IgD-negative memory B cell (primary cell): ENCODE data around the gene TJP1. TPM values are rescaled to one million over a fixed set of nuclear protein-coding genes. Genes with fewer than 3 reads are reported as not detected.
"Not testable (repeated sequence)": the region's sequence is repeated elsewhere in the genome, so short reads cannot be mapped to it uniquely, and the experiment has no call there.

Source experiments
- H3K27ac Mint-ChIP-seq, 3 donors: one replicate each; pipeline ENCODE4 v1.8.0; 2020 to 2022; ENCODE audit warnings: mild to moderate bottlenecking in 3 of 3, mixed read lengths in 3 of 3, moderate library complexity in 1 of 3
- H3K27me3 Mint-ChIP-seq: one replicate; pipeline ENCODE4 v1.8.0; 2021; ENCODE audit warnings: mixed read lengths
- H3K36me3 Mint-ChIP-seq: one replicate; pipeline ENCODE4 v1.8.0; 2020; ENCODE audit warnings: mild to moderate bottlenecking, mixed read lengths
- H3K4me1 Mint-ChIP-seq, 3 donors: one replicate each; pipeline ENCODE4 v1.8.0; 2020 to 2022; ENCODE audit warnings: mixed read lengths in 3 of 3, mild to moderate bottlenecking in 1 of 3
- H3K4me3 Mint-ChIP-seq, 4 donors: one replicate each; pipeline ENCODE4 v1.8.0; 2020 to 2022; ENCODE audit warnings: mild to moderate bottlenecking in 4 of 4, mixed read lengths in 4 of 4, moderate library complexity in 3 of 4
- H3K9me3 Mint-ChIP-seq, 3 donors: one replicate each; pipeline ENCODE4 v1.8.0; 2020 to 2021; ENCODE audit warnings: mixed read lengths in 3 of 3, mild to moderate bottlenecking in 1 of 3
- polyA plus RNA-seq: library from polyadenylated mRNA; unstranded; fragments of 300-500 nt; fragmentation: Illumina TruSeq; gene quantifications from one replicate; pipeline ENCODE4 v1.2.3, GENCODE V29; 2021

TJP1 gene
- polyA plus RNA-seq, 1 donor from 2014 or later, result not detected

- H3K36me3 Mint-ChIP-seq, result peaks cover 2% of the 10 kb centered on the region
- no peaks in the 10 kb centered on the region for H3K9me3 Mint-ChIP-seq
- no peak overlapping the region for H3K4me3 Mint-ChIP-seq
- H3K27ac Mint-ChIP-seq, result no peak overlapping the region
- H3K27me3 Mint-ChIP-seq, result peaks cover 2% of the 10 kb centered on the region
- no peaks in the 10 kb centered on the region for H3K4me1 Mint-ChIP-seq
Measured at GRCh38 chr15:29770796-29771195, 51.5 kb downstream of the TJP1 start.

DNA sequence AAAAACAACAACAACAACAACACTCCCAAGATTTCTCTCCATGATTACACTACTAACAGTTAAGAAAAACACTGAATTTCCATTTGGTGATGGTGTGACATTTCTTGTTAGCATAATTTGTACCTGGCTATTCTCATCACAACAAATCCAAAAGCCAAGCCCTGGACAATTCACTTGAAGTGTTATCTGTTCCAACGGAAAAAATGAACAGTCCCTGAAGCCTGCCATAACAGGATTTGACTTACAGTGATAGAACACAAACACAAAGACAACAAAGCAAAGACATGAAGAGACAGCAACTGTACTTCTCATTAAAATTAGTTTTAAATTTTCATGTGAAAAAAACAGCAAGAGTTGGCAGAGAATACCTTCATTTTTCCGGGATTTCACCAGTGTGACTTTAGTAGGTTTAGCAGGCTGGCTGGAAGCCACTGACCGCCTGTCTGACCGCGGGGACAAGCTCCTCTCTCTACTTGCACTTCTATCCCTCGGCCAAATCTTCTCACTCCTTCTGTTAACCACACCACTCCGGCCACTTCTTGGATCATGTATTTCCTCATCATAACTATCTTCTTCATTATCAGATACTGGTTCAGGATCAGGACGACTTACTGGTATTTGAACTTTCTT is 56.3 kb downstream of the TJP1 start:
- H3K36me3 Mint-ChIP-seq, result no peaks in the 10 kb centered on the region
- H3K27me3 Mint-ChIP-seq, result no peaks in the 10 kb centered on the region
- H3K27ac Mint-ChIP-seq, result no peak overlapping the region
- H3K4me3 Mint-ChIP-seq, result no peak overlapping the region
- no peaks in the 10 kb centered on the region for H3K4me1 Mint-ChIP-seq
- peaks cover 0 to 3% (median 0%) of the 10 kb centered on the region in 3 donors for H3K9me3 Mint-ChIP-seq

DNA sequence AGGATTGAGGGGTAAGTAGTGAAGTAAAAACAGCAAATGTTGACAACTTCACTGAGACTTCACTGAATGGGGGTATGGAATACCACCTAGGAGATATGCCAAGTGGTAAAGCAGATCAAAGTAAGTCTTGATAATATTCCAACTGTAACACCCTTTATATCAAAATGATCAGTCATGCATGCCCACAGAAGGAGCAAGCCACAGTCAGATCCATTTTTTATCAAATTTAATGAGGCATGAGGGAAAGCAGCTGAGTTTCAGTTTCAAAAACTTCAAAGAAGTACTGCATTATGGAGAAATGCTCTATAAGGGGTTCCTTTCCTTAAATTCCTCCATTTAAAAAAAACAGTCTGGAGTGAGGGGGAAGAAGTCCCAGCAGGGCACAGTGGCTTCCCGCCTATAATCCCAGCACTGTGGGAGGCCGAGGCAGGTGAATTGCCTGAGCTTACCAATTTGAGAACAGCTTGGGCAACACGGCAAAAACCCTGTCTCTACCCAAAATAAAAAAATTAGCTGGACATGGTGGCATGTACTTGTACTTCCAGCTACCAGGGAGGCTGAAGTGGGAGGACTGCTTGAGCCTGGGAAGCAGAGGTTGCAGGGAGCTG is 56.9 kb downstream of the TJP1 start:
- no peaks in the 10 kb centered on the region for H3K4me1 Mint-ChIP-seq
- no peak overlapping the region for H3K27ac Mint-ChIP-seq
- no peaks in the 10 kb centered on the region for H3K27me3 Mint-ChIP-seq
- peaks cover 0 to 3% (median 0%) of the 10 kb centered on the region in 3 donors for H3K9me3 Mint-ChIP-seq
- H3K36me3 Mint-ChIP-seq, result no peaks in the 10 kb centered on the region
- H3K4me3 Mint-ChIP-seq, result no peak overlapping the region

DNA sequence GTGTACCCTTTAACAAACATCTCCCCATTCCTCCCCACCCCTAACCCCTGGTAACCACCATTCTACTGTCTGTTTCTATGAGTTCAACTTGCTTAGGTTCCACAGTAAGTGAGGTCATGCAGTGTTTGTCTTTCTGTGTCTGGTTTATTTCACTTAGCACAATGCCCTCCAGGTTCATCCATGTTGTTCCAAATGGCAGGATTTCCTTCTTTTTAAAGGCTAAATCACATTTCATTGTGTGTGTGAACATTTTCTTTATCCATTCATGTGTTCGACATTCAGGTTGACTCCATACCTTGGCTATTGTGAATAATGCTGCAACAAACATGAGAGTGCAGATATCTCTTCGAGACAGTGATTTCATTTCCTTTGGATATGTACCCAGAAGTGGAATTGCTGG is 62.7 kb downstream of the TJP1 start:
- Mint-ChIP-seq H3K36me3 (no peaks in the 10 kb centered on the region), H3K27ac (no peak overlapping the region), H3K4me3 (no peak overlapping the region), H3K9me3 (peaks cover 0 to 3% (median 2%) of the 10 kb centered on the region in 3 donors), H3K27me3 (peaks cover 2% of the 10 kb centered on the region), H3K4me1 (peaks cover 0 to 4% (median 0%) of the 10 kb centered on the region in 3 donors)

DNA sequence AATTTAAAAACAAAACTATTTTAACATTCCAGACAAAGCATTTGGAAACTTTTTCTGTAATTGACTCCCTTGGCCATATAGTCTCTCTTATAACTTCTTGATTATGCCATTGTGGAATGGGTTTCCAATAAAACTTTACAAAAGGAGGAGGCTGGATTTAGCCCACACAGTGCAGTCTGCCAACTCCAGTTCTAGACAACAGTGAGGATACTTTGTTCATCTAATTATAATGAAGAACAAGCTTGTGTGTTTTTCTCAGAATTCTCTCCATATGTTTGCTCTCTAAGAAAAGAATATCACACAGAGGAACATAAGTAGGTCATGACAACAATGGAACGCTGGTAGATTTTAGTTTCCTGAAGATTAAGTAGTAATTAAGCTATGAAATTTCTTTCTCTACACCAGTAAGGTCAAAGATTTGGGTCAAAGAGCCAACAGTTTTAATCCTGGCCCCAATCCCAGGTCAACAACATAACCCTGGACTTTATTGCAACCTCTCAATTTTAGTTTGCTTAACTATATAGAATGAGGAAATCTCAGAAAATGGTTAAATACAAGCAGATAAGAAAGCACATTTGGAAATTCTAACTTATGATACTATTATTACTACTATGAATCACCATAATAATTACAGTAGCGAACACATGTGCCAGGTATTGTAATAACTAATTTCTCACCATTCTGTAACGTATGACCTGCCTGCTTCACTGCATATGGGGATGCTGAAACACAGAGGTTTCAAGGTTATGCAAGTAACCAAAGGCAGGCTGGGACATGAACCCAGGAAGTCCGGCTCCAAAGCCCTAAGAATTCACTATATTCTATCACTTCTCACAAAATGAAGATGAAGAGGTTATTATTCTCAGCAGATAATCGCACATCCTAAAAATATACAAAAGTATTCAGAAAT is 65.7 kb downstream of the TJP1 start:
- Mint-ChIP-seq H3K4me3 (no peak overlapping the region), H3K36me3 (no peaks in the 10 kb centered on the region), H3K4me1 (peaks cover 0 to 8% (median 0%) of the 10 kb centered on the region in 3 donors), H3K9me3 (peaks cover 2 to 3% (median 2%) of the 10 kb centered on the region in 3 donors), H3K27me3 (peaks cover 3% of the 10 kb centered on the region), H3K27ac (no peak overlapping the region)

DNA sequence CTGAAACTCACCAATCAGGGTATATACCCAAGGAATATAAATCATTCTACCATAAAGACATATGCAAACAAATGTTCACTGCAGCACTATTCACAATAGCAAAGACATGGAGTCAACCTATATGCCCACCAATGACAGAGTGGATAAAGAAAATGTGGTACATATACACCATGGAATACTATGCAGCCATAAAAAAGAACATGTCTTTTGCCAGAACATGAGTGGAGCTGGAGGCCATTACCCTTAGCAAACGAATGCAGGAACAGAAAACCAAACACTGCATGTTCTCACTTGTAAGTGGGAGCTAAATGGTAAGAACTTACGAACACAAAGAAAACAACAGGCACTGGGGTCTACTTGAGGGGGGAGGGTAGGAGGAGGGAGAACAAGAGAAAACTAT is 68.3 kb downstream of the TJP1 start:
- H3K4me3 Mint-ChIP-seq, H3K27ac Mint-ChIP-seq, H3K27me3 Mint-ChIP-seq, H3K36me3 Mint-ChIP-seq, H3K4me1 Mint-ChIP-seq, H3K9me3 Mint-ChIP-seq: not testable (repeated sequence)

- peaks cover 7% of the 10 kb centered on the region for H3K27me3 Mint-ChIP-seq
Measured at GRCh38 chr15:29753506-29753905, 68.8 kb downstream of the TJP1 start.

GRCh38 chr15:29750754-29751153 is 71.5 kb downstream of the TJP1 start:
- no peak overlapping the region for H3K27ac Mint-ChIP-seq
- H3K36me3 Mint-ChIP-seq, result no peaks in the 10 kb centered on the region
- peaks cover 0 to 2% (median 0%) of the 10 kb centered on the region in 3 donors for H3K9me3 Mint-ChIP-seq
- no peak overlapping the region for H3K4me3 Mint-ChIP-seq
- H3K4me1 Mint-ChIP-seq, result peaks cover 0 to 5% (median 0%) of the 10 kb centered on the region in 3 donors
- peaks cover 7% of the 10 kb centered on the region for H3K27me3 Mint-ChIP-seq

More at GRCh38 chr15:29753506-29753905, 68.8 kb downstream of the TJP1 start:
- Mint-ChIP-seq H3K36me3 (no peaks in the 10 kb centered on the region), H3K4me1 (peaks cover 0 to 9% (median 0%) of the 10 kb centered on the region in 3 donors), H3K4me3 (no peak overlapping the region), H3K9me3 (peaks cover 0 to 2% (median 0%) of the 10 kb centered on the region in 3 donors), H3K27ac (no peak overlapping the region)

- no peaks in the 10 kb centered on the region for H3K36me3 Mint-ChIP-seq
- peaks cover 7% of the 10 kb centered on the region for H3K27me3 Mint-ChIP-seq
- H3K27ac Mint-ChIP-seq, result no peak overlapping the region
- peaks cover 0 to 2% (median 0%) of the 10 kb centered on the region in 3 donors for H3K9me3 Mint-ChIP-seq
- H3K4me1 Mint-ChIP-seq, result peaks cover 0 to 5% (median 0%) of the 10 kb centered on the region in 3 donors
- no peak overlapping the region for H3K4me3 Mint-ChIP-seq
Measured at GRCh38 chr15:29749365-29750086, 72.7 kb downstream of the TJP1 start.

DNA sequence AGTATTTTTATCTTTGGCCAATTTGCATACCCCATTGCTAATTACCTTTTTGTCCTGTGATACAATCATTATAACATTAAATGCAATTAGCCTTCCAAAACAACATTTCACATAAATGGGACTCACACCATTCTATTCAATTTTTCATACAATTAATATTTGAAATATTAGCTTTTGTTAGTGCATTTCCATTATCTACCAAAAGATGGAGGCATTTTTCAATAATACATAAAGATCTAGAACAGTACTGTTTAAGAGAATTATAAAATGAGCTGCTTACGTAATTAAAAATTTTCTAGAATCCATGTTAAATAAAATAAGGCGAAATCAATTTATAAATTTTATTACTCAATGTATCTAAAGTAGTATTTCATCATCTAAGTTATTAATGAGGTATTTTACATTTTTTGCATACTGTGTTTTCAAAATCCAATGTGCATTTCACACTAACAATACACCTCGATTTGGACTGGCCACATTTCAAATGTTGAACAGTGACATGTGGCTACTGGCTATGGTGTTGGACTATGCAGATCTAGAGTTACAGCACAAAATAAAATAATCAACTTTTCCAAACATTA is 74.3 kb downstream of the TJP1 start:
- Mint-ChIP-seq H3K4me3 (no peak overlapping the region), H3K27ac (no peak overlapping the region), H3K36me3 (no peaks in the 10 kb centered on the region), H3K27me3 (peaks cover 5% of the 10 kb centered on the region), H3K4me1 (peaks cover 0 to 3% (median 0%) of the 10 kb centered on the region in 3 donors), H3K9me3 (no peaks in the 10 kb centered on the region)

- H3K4me3 Mint-ChIP-seq, result no peak overlapping the region
- H3K27me3 Mint-ChIP-seq, result no peaks in the 10 kb centered on the region
- H3K36me3 Mint-ChIP-seq, result no peaks in the 10 kb centered on the region
- no peaks in the 10 kb centered on the region for H3K9me3 Mint-ChIP-seq
- no peaks in the 10 kb centered on the region for H3K4me1 Mint-ChIP-seq
- no peak overlapping the region for H3K27ac Mint-ChIP-seq
Measured at GRCh38 chr15:29743475-29743874, 78.8 kb downstream of the TJP1 start.

GRCh38 chr15:29740692-29741311 is 81.5 kb downstream of the TJP1 start:
- Mint-ChIP-seq H3K27ac (no peak overlapping the region), H3K9me3 (no peaks in the 10 kb centered on the region), H3K4me3 (no peak overlapping the region), H3K27me3 (no peaks in the 10 kb centered on the region), H3K36me3 (no peaks in the 10 kb centered on the region), H3K4me1 (no peaks in the 10 kb centered on the region)

DNA sequence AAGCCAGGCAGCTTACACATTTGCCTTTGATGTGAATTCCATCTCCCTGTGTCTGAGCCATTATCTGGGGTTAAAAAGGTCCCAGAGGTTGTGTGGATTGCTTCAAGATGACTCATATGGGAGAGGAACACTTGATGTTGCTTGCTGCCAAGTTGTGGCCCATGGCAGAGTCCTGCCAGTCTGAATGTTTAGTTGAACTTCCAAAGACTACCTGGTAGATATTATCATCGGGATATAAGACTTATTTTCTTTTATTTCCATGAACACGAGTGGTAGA is 85.6 kb downstream of the TJP1 start:
- Mint-ChIP-seq H3K27ac (no peak overlapping the region), H3K9me3 (no peaks in the 10 kb centered on the region), H3K27me3 (no peaks in the 10 kb centered on the region), H3K36me3 (no peaks in the 10 kb centered on the region), H3K4me3 (no peak overlapping the region), H3K4me1 (no peaks in the 10 kb centered on the region)

DNA sequence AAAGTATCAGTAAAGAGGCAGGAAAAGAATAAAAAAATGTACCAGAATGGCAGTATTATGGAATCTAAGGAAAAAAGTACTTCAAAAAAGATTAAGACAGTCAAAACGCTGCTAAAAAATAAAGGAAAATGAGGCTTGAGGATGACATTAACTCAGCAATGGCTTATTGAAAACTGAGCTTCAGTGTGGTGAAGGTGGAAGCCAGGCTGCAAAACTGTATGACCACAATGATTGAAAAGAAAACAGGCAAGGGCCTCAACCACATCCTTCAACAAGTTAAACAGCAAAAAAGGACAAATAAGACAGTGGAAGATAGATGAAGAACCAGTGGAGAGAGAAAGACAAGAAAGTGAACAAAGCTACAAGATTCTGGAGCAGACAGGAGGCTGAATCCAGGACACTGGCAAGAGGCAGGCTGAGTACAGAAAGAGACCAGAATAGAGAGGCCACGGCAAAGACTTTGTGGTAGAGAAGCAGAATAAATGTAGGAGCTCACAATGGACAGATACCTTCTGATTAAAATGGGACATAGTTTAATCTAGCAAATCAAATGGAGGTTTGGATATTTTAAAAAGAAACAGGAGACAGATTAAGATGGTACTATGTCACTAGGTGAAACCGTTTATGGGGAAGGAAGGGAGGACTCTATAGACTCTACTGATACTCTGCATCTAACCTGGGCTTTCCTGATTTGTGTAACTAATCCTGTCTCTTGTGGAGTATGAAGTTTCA is 86.1 kb downstream of the TJP1 start:
- Mint-ChIP-seq H3K9me3 (no peaks in the 10 kb centered on the region), H3K36me3 (no peaks in the 10 kb centered on the region), H3K4me1 (no peaks in the 10 kb centered on the region), H3K27ac (no peak overlapping the region), H3K4me3 (no peak overlapping the region), H3K27me3 (no peaks in the 10 kb centered on the region)
